Heart right ventricle (tissue), 16 donors: Measurements from ENCODE around the gene CCDC184. TPM values are rescaled to one million over a fixed set of nuclear protein-coding genes. Genes with fewer than 3 reads are reported as not detected.

Experiments
- ATAC-seq, 8 donors: fragments of 200-7000 bp; cut with Tn5 transposase; one replicate each; pipeline ENCODE4 v1.9.1; 2020; ENCODE audit warnings: mild to moderate bottlenecking in 8 of 8, moderate library complexity in 8 of 8, moderate number of reproducible peaks in 1 of 8
- DNase-seq, 2 donors: peaks; one replicate each; pipeline ENCODE4 v3.0.0-alpha.2; 2020
- H3K27ac ChIP-seq, 10 donors: fragments of 200-600 bp; sonication (generic) in 2 of 10; one replicate each; pipeline versions ENCODE4 v1.5.0 to v1.8.0; 2020 to 2022; ENCODE audit warnings: mild to moderate bottlenecking in 3 of 10
- H3K27me3 ChIP-seq, 7 donors: fragments of 200-600 bp; one replicate each; pipeline ENCODE4 v1.8.0; 2021 to 2022; ENCODE audit warnings: mild to moderate bottlenecking in 2 of 7
- H3K36me3 ChIP-seq, 9 donors: fragments of 200-600 bp; sonication (generic) in 1 of 9; one replicate each; pipeline versions ENCODE4 v1.5.0 to v1.8.0; 2020 to 2022; ENCODE audit warnings: mild to moderate bottlenecking in 2 of 9
- H3K4me1 ChIP-seq, 9 donors: fragments of 200-600 bp; sonication (generic) in 1 of 9; one replicate each; pipeline versions ENCODE4 v1.5.0 to v1.8.0; 2020 to 2022; ENCODE audit warnings: mild to moderate bottlenecking in 4 of 9
- H3K4me3 ChIP-seq, 10 donors: fragments of 200-600 bp; sonication (generic) in 2 of 10; one replicate each; pipeline versions ENCODE4 v1.5.0 to v1.8.0; 2020 to 2022; ENCODE audit warnings: mild to moderate bottlenecking in 7 of 10, moderate library complexity in 2 of 10
- H3K9me3 ChIP-seq, 11 donors: fragments of 200-600 bp in 10 of 11; sonication (generic) in 2 of 11; one replicate each; pipeline versions ENCODE4 v1.5.0 to v1.8.0; 2013 to 2022; ENCODE audit warnings: mild to moderate bottlenecking in 2 of 11, control low read depth in 1 of 11, moderate library complexity in 1 of 11
- CTCF ChIP-seq, 9 donors: fragments of 200-600 bp; sonication (generic) in 2 of 9; IDR thresholded peaks; one replicate each; pipeline versions ENCODE4 v1.5.0 to v1.8.0; 2021 to 2022; ENCODE audit warnings: antibody characterized with exemption in 9 of 9, mild to moderate bottlenecking in 5 of 9, moderate library complexity in 1 of 9
- WGBS, 2 donors: extraction: QIAGEN DNeasy Blood & Tissue Kit; methylation state at CpG; one replicate each; pipeline ENCODE4 v1.1.7; 2013; ENCODE audit warnings: inconsistent platforms in 1 of 2; 5-methylcytosine and 5-hydroxymethylcytosine counted together
- intact Hi-C, 10 donors: fragments of 100-400 bp; cut with DNase I; formaldehyde crosslinking; loops; one replicate each; pipeline versions ENCODE4 v1.11.1 to v1.14.2; 2022
- polyA plus RNA-seq, 2 donors: library from polyadenylated mRNA; stranded (reverse); fragments of 200-250 nt; gene quantifications; one replicate each; pipeline ENCODE4 v1.2.3, GENCODE V29; 2013
- total RNA-seq, 10 donors: library from RNA; stranded (reverse); fragmentation: NEBNext Ultra II Directional in 3 of 10; extraction: Animal tissue kit (Norgen Biotek cat#: 25700) in 3 of 10; gene quantifications; one replicate each; pipeline versions ENCODE4 v1.2.1 to v1.2.4, GENCODE V29; 2021 to 2023
- donor health status: Arrhythmogenic right ventricular cardiomyopathy.
- donor health status: ischemic (EF 13 %, LVEDD 7.1; RV severe dilation, severe dysfunction).
- donor health status: healthy with polysubstance abuse.
- donor health status: DM: no; HTN: yes; CAD: no.
- donor health status: DM: no; HTN: no; CAD: no.
- donor health status: ischemic (EF 25% LVEDD 6.9; RV normal size, moderate dysfunction).
- donor health status: ischemic (EF 25% LVEDD 5.7; RV mildly dilated, moderate dysfunction).
- donor health status: healthy.
- donor health status: DM: yes; HTN: yes; CAD: no.
- donor health status: Ischemic cardiomyopathy.
- donor health status: ischemic (EF 35%, LVEDD 5.7; RV mildly dilated, moderate dysfunction).
- donor health status: nonischemic (EF 11% LVEDD 7.7; RV severe dilation, severe dysfunction).
- donor health status: DM: yes; HTN: yes; CAD: no.
- donor health status: PGD.
- donor health status: ischemic (EF 29% LVEDD 5.4; RV normal size, mild dysfunction).
- donor health status: nonischemic (EF 23%, LVEDD 6.1; RV moderate dilation, normal function).

Gene CCDC184
- total and polyA plus RNA-seq, 12 donors: 0.11 to 1.5 (median 0.49) TPM

GRCh38 chr12:48179466-48179865 lies 4.0 kb upstream of the CCDC184 start:
- H3K4me3 ChIP-seq: no peak overlapping the region
- H3K27ac ChIP-seq: no peak overlapping the region
- peaks cover 0 to 93% (median 69%) of the 10 kb centered on the region in 7 donors for H3K27me3 ChIP-seq
- peaks cover 0 to 23% (median 20%) of the 10 kb centered on the region in 9 donors for H3K4me1 ChIP-seq
- intact Hi-C loops: no loop called here
- DNase-seq: no peak
- no peak for TF ChIP-seq CTCF (IDR thresholded peaks at IDR 0.05)
- H3K9me3 ChIP-seq: no peaks in the 10 kb centered on the region
- 92 to 93% methylated on average over 1 of the region's 1 CpG for WGBS, 2 donors
- H3K36me3 ChIP-seq: no peaks in the 10 kb centered on the region
- ATAC-seq: no peak

GRCh38 chr12:48180424-48180823 lies 3.0 kb upstream of the CCDC184 start:
- Histone ChIP-seq H3K27me3 (peaks cover 0 to 98% (median 78%) of the 10 kb centered on the region in 7 donors), H3K27ac (no peak overlapping the region), H3K4me3 (no peak overlapping the region), H3K4me1 (peaks cover 0 to 27% (median 22%) of the 10 kb centered on the region in 9 donors), H3K9me3 (no peaks in the 10 kb centered on the region), H3K36me3 (no peaks in the 10 kb centered on the region)
- intact Hi-C loops: loop anchor here in 1 of 10 donors (10.0 kb wide), 1 partner anchor 444 kb away; no protein-coding TSS in a partner anchor
- ATAC-seq (no peak), DNase-seq (no peak)
- WGBS, 2 donors: 83 to 96% methylated on average over 1 of the region's 1 CpG
- no peak for TF ChIP-seq CTCF (IDR thresholded peaks at IDR 0.05)

GRCh38 chr12:48180857-48181495 lies 2.5 kb upstream of the CCDC184 start:
- TF ChIP-seq CTCF (IDR thresholded peaks at IDR 0.05): no peak
- ATAC-seq (peak in 2 of 8 donors; percentile 26 to 34), DNase-seq (no peak)
- H3K4me3 ChIP-seq: no peak overlapping the region
- H3K36me3 ChIP-seq: no peaks in the 10 kb centered on the region
- intact Hi-C loops: loop anchor here in 1 of 10 donors (10.0 kb wide), 1 partner anchor 444 kb away; no protein-coding TSS in a partner anchor
- peaks cover 0 to 96% (median 79%) of the 10 kb centered on the region in 7 donors for H3K27me3 ChIP-seq
- H3K9me3 ChIP-seq: no peaks in the 10 kb centered on the region
- peaks cover 0 to 27% (median 22%) of the 10 kb centered on the region in 9 donors for H3K4me1 ChIP-seq
- WGBS, 2 donors: 84 to 92% methylated on average over 2 of the region's 2 CpGs
- H3K27ac ChIP-seq: peak overlapping the region in 2 of 10 donors; percentile 6 to 21

GRCh38 chr12:48182631-48183030 lies 813 bp upstream of the CCDC184 start:
- peaks cover 0 to 27% (median 22%) of the 10 kb centered on the region in 9 donors for H3K4me1 ChIP-seq
- WGBS, 2 donors: 9 to 11% methylated on average over 7 of the region's 7 CpGs
- peak overlapping the region; percentile 48 to 89 (median 70) for H3K4me3 ChIP-seq
- TF ChIP-seq CTCF (IDR thresholded peaks at IDR 0.05): no peak
- H3K27me3 ChIP-seq: peaks cover 0 to 81% (median 63%) of the 10 kb centered on the region in 7 donors
- ATAC-seq (peak in 1 of 8 donors; percentile 3), DNase-seq (no peak)
- H3K9me3 ChIP-seq: no peaks in the 10 kb centered on the region
- intact Hi-C loops: loop anchor here in 1 of 10 donors (10.0 kb wide), 1 partner anchor 442 kb away; no protein-coding TSS in a partner anchor
- no peaks in the 10 kb centered on the region for H3K36me3 ChIP-seq
- peak overlapping the region in 9 of 10 donors; percentile 7 to 54 (median 48) for H3K27ac ChIP-seq
